ENCODE measurements around the gene SESN3.

- TF ChIP-seq, protein P1, sequence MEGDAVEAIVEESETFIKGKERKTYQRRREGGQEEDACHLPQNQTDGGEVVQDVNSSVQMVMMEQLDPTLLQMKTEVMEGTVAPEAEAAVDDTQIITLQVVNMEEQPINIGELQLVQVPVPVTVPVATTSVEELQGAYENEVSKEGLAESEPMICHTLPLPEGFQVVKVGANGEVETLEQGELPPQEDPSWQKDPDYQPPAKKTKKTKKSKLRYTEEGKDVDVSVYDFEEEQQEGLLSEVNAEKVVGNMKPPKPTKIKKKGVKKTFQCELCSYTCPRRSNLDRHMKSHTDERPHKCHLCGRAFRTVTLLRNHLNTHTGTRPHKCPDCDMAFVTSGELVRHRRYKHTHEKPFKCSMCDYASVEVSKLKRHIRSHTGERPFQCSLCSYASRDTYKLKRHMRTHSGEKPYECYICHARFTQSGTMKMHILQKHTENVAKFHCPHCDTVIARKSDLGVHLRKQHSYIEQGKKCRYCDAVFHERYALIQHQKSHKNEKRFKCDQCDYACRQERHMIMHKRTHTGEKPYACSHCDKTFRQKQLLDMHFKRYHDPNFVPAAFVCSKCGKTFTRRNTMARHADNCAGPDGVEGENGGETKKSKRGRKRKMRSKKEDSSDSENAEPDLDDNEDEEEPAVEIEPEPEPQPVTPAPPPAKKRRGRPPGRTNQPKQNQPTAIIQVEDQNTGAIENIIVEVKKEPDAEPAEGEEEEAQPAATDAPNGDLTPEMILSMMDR (IDR thresholded peaks at IDR 0.05; ENCODE audit: borderline replicate concordance, extremely low read depth, low read length, poor library complexity, severe bottlenecking), result no peak
- TF ChIP-seq EZH2 (IDR thresholded peaks at IDR 0.05; ENCODE audit: borderline replicate concordance, low read depth, low read length, severe bottlenecking), result no peak
Observed at GRCh38 chr11:95276139-95276538, 45.1 kb upstream of the SESN3 start.
